Measurements from ENCODE around the gene NRIP1.

The NRIP1 gene

GRCh38 chr21:15064576-15065391 is at the start of gene NRIP1:
Gene NRIP1 (minus strand): TSS chr21:15065000. CDS start chr21:14968192, 96,808 bp downstream.
- peak; percentile 73 for DNase-seq (ENCODE audit: low read depth)

- no peak for DNase-seq (ENCODE audit: low read depth)
These were observed 48.1 kb upstream of the NRIP1 start for GRCh38 chr21:15112858-15113257.

GRCh38 chr21:15108801-15109200 is 44.0 kb upstream of the NRIP1 start:
- no peak for DNase-seq (ENCODE audit: low read depth)

GRCh38 chr21:15104470-15104869 is 39.7 kb upstream of the NRIP1 start:
- DNase-seq (ENCODE audit: low read depth): no peak

- DNase-seq (ENCODE audit: low read depth): no peak
These were observed 34.1 kb upstream of the NRIP1 start for GRCh38 chr21:15098908-15099307.

GRCh38 chr21:15098181-15098580 is 33.4 kb upstream of the NRIP1 start:
- no peak for DNase-seq (ENCODE audit: low read depth)

- no peak for DNase-seq (ENCODE audit: low read depth)
These were observed 32.8 kb upstream of the NRIP1 start for GRCh38 chr21:15097580-15097979.

- no peak for DNase-seq (ENCODE audit: low read depth)
These were observed 31.3 kb upstream of the NRIP1 start for GRCh38 chr21:15096146-15096545.

GRCh38 chr21:15095326-15095725 is 30.5 kb upstream of the NRIP1 start:
- DNase-seq (ENCODE audit: low read depth): no peak

- DNase-seq (ENCODE audit: low read depth): no peak
These were observed 29.9 kb upstream of the NRIP1 start for GRCh38 chr21:15094706-15095105.

GRCh38 chr21:15093216-15093615 is 28.4 kb upstream of the NRIP1 start:
- no peak for DNase-seq (ENCODE audit: low read depth)

- DNase-seq (ENCODE audit: low read depth): no peak
These were observed 27.9 kb upstream of the NRIP1 start for GRCh38 chr21:15092745-15093144.

- no peak for DNase-seq (ENCODE audit: low read depth)
These were observed 25.6 kb upstream of the NRIP1 start for GRCh38 chr21:15090390-15090789.

GRCh38 chr21:15088488-15088887 is 23.7 kb upstream of the NRIP1 start:
- no peak for DNase-seq (ENCODE audit: low read depth)

- no peak for DNase-seq (ENCODE audit: low read depth)
These were observed 19.9 kb upstream of the NRIP1 start for GRCh38 chr21:15084668-15085067.

- DNase-seq (ENCODE audit: low read depth): no peak
These were observed 15.7 kb upstream of the NRIP1 start for GRCh38 chr21:15080526-15080925.

GRCh38 chr21:15079269-15079668 is 14.5 kb upstream of the NRIP1 start:
- no peak for DNase-seq (ENCODE audit: low read depth)

- DNase-seq (ENCODE audit: low read depth): no peak
These were observed 13.4 kb upstream of the NRIP1 start for GRCh38 chr21:15078180-15078579.

GRCh38 chr21:15077529-15078145 is 12.8 kb upstream of the NRIP1 start:
- no peak for DNase-seq (ENCODE audit: low read depth)

- DNase-seq (ENCODE audit: low read depth): no peak
These were observed 11.9 kb upstream of the NRIP1 start for GRCh38 chr21:15076730-15077129.

GRCh38 chr21:15071009-15071408 is 6.2 kb upstream of the NRIP1 start:
- DNase-seq (ENCODE audit: low read depth): no peak

- no peak for DNase-seq (ENCODE audit: low read depth)
These were observed 1.3 kb upstream of the NRIP1 start for GRCh38 chr21:15066123-15066575.

GRCh38 chr21:15065392-15066122 is 757 bp upstream of the NRIP1 start:
- DNase-seq (ENCODE audit: low read depth): peak; percentile 58

All from activated T-helper 9 cell treated with anti-CD3 and anti-CD28 coated beads, Interleukin-2, amount 50 U/mL, for 16 hours (primary cell).